HG03442 (cell line): ENCODE data around the gene PYM1.
"Not testable (repeated sequence)": the region's sequence is repeated elsewhere in the genome, so short reads cannot be mapped to it uniquely, and the experiment has no call there.

ENCODE experiments used
- ATAC-seq: cut with Tn5 transposase; IDR thresholded peaks from one replicate; pipeline ENCODE4 v1.9.1; 2021; ENCODE audit warnings: mild to moderate bottlenecking, moderate library complexity; ENCODE audit not compliant: unreplicated experiment

The PYM1 gene

DNA sequence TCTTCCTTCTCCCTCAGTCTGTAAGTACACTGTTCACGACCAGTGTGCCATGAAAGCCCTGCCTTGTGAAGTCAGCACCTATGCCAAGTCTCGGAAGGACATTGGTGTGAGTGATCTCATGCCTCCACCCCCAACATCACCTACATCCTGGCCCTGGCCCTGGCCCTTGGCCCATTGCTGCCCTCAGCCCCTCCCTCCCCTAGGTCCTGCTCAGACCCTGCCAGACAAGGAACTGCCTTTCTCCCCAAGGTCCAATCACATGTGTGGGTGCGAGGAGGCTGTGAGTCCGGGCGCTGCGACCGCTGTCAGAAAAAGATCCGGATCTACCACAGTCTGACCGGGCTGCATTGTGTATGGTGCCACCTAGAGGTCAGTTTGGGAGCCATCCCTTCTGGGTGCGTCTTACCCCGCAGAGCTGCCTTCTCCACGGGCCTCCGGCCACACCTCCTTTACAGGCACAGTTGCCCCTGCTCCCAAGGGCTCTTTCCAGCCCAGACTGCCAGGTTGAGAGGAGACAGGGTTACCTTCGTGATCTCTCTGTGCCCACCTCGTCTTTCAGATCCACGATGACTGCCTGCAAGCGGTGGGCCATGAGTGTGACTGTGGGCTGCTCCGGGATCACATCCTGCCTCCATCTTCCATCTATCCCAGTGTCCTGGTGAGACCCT, 12.5 kb upstream of the PYM1 start:
- ATAC-seq = peak; percentile 87

DNA sequence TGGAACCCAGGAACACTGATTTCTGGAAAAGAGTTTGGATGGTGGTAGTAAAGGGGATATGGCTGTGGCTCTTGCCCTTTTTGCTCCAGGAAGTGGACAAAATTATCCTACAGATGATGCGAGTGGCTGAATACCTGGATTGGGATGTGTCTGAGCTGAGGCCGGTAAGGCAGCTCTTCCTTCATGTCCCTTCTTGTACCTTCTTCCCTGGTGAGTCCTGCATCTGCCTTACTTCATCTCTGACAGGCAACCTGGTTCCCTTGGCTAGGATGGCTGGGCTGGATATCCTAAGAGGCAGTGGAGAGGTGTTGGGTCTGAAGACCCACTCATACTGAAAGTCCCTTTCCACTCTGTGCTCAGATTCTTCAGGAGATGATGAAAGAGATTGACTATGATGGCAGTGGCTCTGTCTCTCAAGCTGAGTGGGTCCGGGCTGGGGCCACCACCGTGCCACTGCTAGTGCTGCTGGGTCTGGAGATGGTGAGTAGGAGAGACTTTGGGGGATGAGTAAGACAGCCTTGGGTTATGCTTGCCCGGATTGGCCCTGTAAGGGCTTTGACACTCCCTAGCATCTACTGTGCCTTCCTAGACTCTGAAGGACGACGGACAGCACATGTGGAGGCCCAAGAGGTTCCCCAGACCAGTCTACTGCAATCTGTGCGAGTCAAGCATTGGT, 11.3 kb upstream of the PYM1 start:
- ATAC-seq = no peak

GRCh38 chr12:55937981-55938380, 10.3 kb upstream of the PYM1 start:
- ATAC-seq = no peak

GRCh38 chr12:55935738-55936151, 8.1 kb upstream of the PYM1 start:
- no peak for ATAC-seq

DNA sequence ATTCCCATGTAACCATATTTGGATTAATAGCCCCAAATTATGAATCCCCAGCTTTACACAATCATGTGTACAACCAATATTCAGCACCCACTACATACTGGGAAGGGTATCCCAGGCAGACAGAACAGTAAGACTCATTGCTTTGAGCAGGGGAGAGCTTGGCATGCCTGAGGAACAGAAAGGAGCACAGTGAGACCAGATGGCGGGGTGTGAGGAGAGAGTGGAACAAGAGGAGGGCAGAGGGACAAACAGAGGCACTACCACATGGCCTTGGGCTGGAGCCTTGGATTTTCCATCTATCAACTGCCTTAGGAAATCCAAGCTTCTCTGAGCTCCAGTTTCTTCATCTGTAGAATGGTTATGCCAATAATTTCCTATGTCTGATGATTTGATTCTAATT, 7.1 kb upstream of the PYM1 start:
- ATAC-seq = no peak

GRCh38 chr12:55933799-55934742, 6.4 kb upstream of the PYM1 start:
- no peak for ATAC-seq

DNA sequence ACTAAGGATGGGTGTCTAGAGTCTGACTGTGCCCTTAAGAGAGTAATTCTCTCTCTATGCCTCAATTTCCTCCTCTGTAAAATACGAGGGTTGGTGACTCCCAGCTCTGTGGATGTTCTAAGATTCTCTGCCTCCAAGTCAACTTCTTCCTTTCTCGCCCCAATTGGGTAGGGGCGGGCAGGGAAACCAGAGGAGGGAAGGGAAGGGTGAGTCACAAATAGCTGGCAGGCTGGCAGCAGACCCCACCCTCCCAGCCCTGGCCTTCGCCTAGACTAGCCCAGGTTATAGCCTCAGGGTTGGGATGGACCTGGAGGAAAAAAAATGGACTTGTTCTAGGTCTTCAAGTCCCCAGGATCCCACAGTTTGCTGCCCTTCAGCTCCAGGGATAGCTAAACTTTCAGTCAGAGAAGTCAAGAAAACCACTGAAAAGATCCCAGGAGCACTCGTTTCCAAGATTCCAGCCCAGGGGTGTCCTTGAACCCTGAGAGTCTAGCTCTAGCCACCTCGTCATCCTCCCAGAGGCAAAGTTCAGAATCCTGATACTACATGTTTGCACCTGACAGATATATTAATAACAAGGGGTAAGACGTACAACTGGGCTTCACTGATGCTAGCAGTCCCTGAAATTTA, 5.6 kb upstream of the PYM1 start:
- ATAC-seq = no peak

DNA sequence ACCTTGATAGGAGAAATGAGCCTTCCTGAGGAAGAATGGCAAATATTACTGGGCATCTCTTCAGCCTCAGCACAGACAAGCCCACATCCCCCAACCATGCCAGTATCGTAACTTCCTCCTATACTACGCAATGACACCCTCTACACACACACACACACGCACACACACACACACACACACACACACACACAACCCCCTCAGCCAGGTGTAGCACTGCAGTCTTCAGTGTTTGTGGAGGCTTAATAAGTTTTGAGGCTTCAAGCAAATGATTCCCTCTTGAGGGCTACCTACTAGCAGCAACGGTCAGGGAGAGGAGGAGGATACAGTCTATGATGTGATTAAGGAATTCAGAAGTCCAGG, 4.8 kb upstream of the PYM1 start:
- ATAC-seq = no peak

DNA sequence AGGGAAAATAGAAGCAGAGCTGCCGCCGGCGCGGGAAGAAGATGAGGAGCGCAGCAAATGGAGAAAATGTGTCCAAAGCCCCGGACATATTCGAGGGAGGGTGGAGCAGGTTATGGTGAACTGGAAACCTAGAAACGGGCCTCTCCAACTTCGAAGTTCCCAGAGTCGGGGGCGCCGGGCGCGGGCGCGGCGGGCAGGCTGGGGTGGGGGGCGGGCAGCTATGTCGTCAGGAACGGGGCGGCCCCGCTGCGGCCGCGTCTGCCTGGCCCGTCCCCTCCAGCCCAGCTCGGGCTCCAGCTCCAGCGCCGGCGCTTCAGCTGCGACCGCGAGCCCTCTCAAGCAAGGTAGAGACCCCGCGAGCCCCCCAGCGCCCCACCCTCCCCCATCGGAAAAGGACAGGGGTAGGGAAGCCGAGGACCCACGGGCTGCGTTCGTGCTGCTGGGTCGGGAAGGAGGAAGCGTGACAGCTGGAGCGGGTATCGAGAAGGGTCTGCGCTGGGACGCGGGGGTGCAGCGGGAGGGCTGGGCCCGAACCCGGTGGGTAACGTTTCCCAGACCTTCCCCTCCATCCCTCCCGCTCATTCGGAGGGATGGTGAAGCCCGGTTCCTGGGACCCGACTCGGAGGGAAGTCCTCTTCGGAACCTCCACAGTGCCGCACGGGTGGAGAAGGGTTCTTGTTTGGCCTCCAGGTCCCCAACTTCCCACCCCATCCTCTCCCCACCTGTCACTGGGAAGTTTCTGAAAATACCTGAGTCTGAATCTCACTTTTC, 4.3 kb upstream of the PYM1 start:
- ATAC-seq = no peak

GRCh38 chr12:55931317-55931779, 3.7 kb upstream of the PYM1 start:
- no peak for ATAC-seq

- ATAC-seq = no peak
Measured at GRCh38 chr12:55930771-55931316, 3.1 kb upstream of the PYM1 start, which contains the start of gene DGKA. DGKA (plus strand) TSS chr12:55931162; CDS start chr12:55936504, 5,342 bp downstream.

DNA sequence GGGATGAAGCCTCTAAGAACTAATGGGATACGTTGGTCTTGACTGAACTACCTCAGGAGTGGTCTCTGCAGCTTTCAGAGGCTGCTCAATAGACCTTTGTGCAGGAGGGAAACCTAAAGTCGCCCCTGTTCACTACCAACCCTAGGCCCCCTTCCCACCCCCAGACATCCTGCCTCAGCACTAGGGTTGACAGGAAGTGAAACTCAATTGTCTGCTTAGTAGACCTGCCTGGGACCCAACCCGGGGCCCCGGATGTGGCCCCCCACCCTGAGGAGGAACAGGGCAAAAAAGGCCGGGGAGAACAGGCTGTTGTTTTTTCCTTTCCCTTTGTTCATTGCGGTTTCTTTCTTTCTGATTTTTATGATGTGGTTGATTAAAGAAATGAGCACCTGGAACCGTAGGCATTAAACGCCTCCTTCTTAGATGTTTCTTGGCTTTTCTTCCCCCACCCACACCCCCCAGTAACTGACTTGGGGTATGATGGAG, 1.7 kb upstream of the PYM1 start:
- peak; percentile 27 for ATAC-seq

DNA sequence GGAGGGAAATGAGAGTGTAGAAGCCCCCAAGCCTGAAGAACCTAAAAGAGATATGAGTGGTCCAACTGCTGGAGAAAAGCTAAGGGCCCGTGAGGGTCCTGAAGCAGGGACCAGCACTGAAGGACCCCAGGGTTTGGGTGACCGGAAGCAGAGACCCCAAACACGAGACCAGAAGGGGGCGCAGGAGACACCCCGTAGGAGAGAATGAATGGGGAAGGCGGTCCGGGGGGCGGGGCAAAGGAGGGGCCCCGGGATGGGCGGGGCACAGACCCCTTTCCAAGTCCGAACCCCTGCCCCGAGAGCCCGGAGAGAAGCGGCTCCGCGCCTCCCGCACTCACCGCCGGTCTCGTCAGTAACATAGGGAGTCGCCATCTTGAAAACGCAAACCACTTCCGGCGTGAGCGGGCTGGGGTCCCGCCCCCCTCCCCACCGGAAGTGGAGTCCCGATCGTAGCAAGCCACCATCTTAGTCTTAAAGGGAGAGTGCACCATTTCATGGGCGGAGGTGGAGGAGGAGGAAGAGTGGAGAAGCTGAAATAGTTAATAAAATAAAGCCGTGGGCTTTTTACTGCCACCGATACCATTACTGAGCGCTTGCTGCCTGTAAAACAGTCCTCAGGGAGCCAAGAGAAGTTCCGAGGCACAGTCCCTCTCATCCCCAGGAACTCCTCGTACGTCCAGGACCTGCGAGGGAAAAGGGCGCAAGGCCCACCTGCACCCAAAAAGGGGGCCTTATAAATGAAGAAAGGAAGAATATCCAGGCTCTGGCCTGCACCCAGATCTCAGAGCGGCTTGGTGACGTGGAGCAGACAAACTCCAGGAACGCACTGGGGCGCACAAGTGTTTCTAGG, 731 bp downstream of the PYM1 start:
- peak; percentile 39 for ATAC-seq

GRCh38 chr12:55925870-55926737, 1.6 kb downstream of the PYM1 start:
- no peak for ATAC-seq

GRCh38 chr12:55925371-55925770, 2.3 kb downstream of the PYM1 start:
- no peak for ATAC-seq

- not testable (repeated sequence) for ATAC-seq
Measured at GRCh38 chr12:55923648-55924047, 4.0 kb downstream of the PYM1 start.

DNA sequence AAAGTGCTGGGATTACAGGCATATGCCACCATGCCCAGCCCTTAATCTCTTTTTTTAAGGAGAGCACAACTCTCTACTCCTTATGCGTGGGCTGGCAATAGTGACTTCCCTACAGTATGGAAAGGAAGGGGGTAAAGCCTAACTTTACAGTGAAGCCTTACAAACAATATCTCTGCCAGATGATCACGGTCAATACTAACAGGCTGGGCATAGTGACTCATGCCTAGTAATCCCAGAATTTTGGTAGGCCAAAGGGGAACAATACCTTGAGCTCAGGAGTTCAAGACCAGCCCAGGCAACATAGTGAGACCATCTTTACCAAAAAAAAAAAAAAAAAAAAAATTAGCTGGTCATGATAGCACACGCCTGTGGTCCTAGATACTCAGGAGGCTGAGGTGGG, 5.6 kb downstream of the PYM1 start:
- no peak for ATAC-seq

GRCh38 chr12:55919032-55919431, 8.7 kb downstream of the PYM1 start:
- not testable (repeated sequence) for ATAC-seq
